Measurements from ENCODE around the gene LACTB. TPM values are rescaled to one million over a fixed set of nuclear protein-coding genes. Genes with fewer than 3 reads are reported as not detected.

LACTB gene
- total and polyA plus RNA-seq, 4 donors: 13.2 to 25.3 (median 19.1) TPM

- peak within 1 kb of the TSS; percentile 31 to 93 for H3K9ac ChIP-seq (ENCODE audit: low read depth in 1 of 2, low read length in 2 of 2)
- no peaks in the 10 kb centered on the region for H3K27me3 ChIP-seq (ENCODE audit: control insufficient read depth in 4 of 4, insufficient read depth in 4 of 4, low read length in 3 of 4)
- peaks cover 0 to 21% (median 15%) of the 10 kb centered on the region in 4 donors for H3K4me1 ChIP-seq (ENCODE audit: control insufficient read depth in 4 of 4, insufficient read depth in 4 of 4, low read length in 3 of 4)
- TF ChIP-seq FOXA2 (IDR thresholded peaks at IDR 0.05) (no peak), RXRA (IDR thresholded peaks at IDR 0.05) (peak in 1 of 2 donors; percentile 15), HNF4G (IDR thresholded peaks at IDR 0.05) (no peak), GABPA (IDR thresholded peaks at IDR 0.05 in 1 of 2, conservative IDR thresholded peaks at IDR 0.05 in 1 of 2) (peak in 1 of 2 donors; percentile 21), CTCF (IDR thresholded peaks at IDR 0.05; ENCODE audit: low read depth, low read length, missing input control) (no peak), REST (IDR thresholded peaks at IDR 0.05) (no peak), YY1 (IDR thresholded peaks at IDR 0.05) (peak; percentile 73), HNF4A (conservative IDR thresholded peaks at IDR 0.05) (peak in 1 of 2 donors; percentile 10), EGR1 (IDR thresholded peaks at IDR 0.05; ENCODE audit: low read depth in 2 of 2) (no peak), FOXA1 (IDR thresholded peaks at IDR 0.05) (no peak), SP1 (IDR thresholded peaks at IDR 0.05) (peak; percentile 69), JUND (IDR thresholded peaks at IDR 0.05) (no peak), RAD21 (IDR thresholded peaks at IDR 0.05) (peak; percentile 21 to 33), MAX (IDR thresholded peaks at IDR 0.05) (no peak), TAF1 (conservative IDR thresholded peaks at IDR 0.05) (no peak)
- no peaks in the 10 kb centered on the region for H3K9me3 ChIP-seq (ENCODE audit: control insufficient read depth in 4 of 4, low read length in 3 of 4)
- WGBS: under 1% methylated on average over 77 of the region's 77 CpGs
- peak within 1 kb of the TSS; percentile 67 to 87 for H3K27ac ChIP-seq (ENCODE audit: low read depth in 1 of 2, low read length in 2 of 2)
- peak within 1 kb of the TSS; percentile 81 to 95 (median 88) for H3K4me3 ChIP-seq (ENCODE audit: low read depth in 1 of 3, low read length in 3 of 3)
- H3K36me3 ChIP-seq (ENCODE audit: control insufficient read depth in 4 of 4, insufficient read depth in 3 of 4, low read depth in 1 of 4, low read length in 3 of 4): no peaks in the 10 kb centered on the region
- DNase-seq (ENCODE audit: low spot score): peak; percentile 100
These were observed 67.5 kb downstream of the LACTB start, which contains the start of gene RAB8B for GRCh38 chr15:63188926-63189871. Gene RAB8B (plus strand): TSS chr15:63189606. CDS start chr15:63189625, 19 bp downstream.
